Stimulated activated CD8-positive, alpha-beta memory T cell treated with anti-CD3 and anti-CD28 coated beads, Interleukin-4, amount 100 ng/mL, for 4 hours (primary cell): ENCODE results near the gene CYP4V2.
"Not testable (repeated sequence)": the region's sequence is repeated elsewhere in the genome, so short reads cannot be mapped to it uniquely, and the experiment has no call there.

Experiments
- DNase-seq, 2 donors: peaks; one replicate each; pipeline ENCODE4 v3.0.0-alpha.2; 2020; ENCODE audit warnings: low read depth in 2 of 2, low spot score in 1 of 2

Gene CYP4V2

DNA sequence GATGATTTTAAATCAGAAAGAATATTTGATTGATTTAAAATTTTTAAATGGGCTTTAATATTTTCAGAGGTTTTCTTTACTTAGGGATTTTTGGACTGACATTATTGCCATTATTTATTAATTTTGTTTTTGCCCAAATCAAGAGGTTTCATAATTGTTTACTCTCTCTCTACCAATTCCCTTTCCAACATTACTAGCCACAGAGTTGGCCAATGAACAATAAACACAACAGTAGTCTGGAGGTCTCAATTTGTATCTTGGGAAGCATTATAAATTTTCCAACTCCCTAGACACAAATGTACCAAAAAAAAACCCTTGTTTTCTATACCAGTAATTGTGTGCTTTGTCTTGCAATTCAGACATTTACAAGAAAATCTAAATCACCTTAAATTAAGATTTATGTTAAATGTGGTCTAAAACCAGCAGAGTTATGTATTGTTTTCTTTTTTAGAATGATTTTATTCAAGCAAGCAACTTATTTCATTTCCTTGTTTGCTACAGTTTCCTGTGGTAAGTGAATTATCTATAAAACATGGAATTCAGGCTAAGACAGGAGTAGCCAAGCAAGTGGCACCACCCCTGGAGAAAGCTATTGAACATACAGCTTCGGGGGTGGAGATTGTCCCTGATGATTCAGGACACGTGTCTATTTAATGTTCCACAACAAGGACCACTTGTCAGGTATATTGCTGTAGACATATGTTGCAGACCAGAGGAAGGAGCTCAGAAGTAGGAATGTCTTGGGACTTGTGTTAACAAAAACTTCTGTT is 36.6 kb downstream of the CYP4V2 start:
- no peak for DNase-seq

GRCh38 chr4:186228514-186228894 is 37.1 kb downstream of the CYP4V2 start:
- no peak for DNase-seq

- DNase-seq: no peak
These were observed 43.0 kb downstream of the CYP4V2 start for GRCh38 chr4:186234367-186234766.

GRCh38 chr4:186236126-186236525 is 44.8 kb downstream of the CYP4V2 start:
- no peak for DNase-seq

GRCh38 chr4:186240452-186240847 is 49.1 kb downstream of the CYP4V2 start:
- DNase-seq: no peak

DNA sequence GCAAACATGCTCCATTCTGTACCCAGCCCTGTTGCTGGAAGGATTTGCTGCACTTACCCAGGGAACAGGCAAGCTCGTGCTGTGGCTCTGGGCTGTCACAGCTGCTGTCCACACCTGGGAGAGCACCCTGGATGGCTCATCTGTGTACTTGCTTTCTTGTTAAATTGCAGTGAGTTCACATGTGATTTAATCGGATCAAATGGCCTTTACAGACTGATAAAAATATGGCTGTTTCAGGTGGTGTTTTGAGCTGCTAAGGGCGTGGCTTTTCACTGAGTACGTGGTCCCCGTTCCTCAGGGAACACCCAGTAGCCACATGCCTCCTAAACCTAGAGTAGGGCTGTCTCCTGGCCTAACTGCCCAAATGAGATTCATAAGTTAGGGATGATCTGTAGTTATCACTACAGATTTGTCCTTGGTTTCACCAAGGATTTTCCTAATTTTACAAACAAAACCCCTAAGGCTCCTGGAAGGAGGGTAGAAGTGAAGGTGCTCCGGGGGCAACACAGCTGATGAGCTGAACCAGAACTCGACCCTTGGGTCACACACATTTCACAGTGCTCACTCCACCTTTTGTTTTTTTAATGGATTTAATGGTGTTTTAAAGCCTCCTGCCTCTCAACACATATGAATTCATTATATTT is 49.6 kb downstream of the CYP4V2 start:
- no peak for DNase-seq

GRCh38 chr4:186241616-186242015 is 50.2 kb downstream of the CYP4V2 start:
- no peak for DNase-seq

- not testable (repeated sequence) for DNase-seq
These were observed 50.7 kb downstream of the CYP4V2 start for GRCh38 chr4:186242031-186242430.

DNA sequence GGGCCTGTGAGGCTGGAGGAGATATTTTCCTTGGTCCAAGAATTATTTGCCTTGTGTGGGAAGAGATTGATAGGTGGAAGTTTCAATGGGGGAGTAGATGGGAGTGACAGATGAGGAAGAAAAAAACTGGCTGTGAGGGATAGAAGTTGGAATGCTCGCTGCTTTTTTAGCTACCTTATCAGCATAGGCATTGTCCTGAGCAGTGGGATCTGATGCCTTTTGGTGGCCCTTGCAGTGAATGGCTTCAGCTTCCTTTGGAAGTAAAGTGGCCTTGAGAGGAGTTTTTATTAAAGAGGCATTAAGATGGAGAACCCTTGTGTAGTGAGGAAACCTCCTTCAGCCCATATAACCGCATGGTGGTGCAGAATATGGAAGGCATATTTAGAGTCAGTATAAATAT is 52.0 kb downstream of the CYP4V2 start:
- no peak for DNase-seq

- no peak for DNase-seq
These were observed 53.5 kb downstream of the CYP4V2 start for GRCh38 chr4:186244835-186245234.

GRCh38 chr4:186247062-186247752 is 55.8 kb downstream of the CYP4V2 start:
- not testable (repeated sequence) for DNase-seq

- no peak for DNase-seq
These were observed 57.3 kb downstream of the CYP4V2 start for GRCh38 chr4:186248643-186249042.

DNA sequence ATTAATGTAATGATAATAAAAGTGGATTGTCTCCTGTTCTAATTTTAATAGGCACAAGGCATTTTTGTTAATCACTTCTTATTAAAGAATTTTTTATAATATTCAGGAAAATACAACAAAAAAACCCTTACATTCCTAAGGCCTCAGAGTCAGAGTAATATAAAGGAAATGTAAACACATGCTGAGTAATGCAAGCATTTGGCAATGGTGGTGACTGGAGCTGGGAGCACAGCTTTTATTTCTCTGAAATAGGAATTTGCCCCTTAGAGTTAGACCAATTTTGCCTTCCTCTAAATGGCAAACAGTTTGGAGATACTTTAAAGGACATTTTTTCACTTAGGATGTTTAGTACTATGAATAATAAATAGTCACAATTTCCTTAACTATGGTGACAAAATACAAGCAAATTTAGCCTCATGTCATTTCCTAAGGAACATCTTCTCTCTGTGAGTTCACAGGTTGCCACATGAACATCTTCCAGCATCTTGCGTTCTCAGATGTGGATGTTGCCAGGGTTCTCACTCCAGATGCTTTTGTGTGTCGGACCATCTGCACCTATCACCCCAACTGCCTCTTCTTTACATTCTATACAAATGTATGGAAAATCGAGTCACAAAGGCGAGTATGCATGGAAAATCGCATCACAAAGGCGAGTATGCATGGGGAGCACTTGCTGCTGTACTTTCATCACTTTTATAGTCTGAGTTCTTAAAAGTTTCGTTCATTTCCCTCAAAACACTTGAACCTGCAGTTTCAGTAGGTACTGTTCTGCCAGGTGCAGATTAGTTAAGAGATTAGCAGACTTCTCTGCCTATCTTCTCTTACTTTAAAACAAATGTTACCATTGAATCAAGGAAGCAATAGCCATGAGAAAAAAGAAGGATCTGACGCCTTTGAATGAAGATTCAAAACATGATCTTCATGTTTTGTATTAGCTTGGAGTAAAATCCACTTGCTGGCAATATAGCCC is 58.7 kb downstream of the CYP4V2 start:
- DNase-seq: no peak

- no peak for DNase-seq
These were observed 59.4 kb downstream of the CYP4V2 start for GRCh38 chr4:186250760-186251159.

- DNase-seq: no peak
These were observed 63.8 kb downstream of the CYP4V2 start for GRCh38 chr4:186255122-186255521.

DNA sequence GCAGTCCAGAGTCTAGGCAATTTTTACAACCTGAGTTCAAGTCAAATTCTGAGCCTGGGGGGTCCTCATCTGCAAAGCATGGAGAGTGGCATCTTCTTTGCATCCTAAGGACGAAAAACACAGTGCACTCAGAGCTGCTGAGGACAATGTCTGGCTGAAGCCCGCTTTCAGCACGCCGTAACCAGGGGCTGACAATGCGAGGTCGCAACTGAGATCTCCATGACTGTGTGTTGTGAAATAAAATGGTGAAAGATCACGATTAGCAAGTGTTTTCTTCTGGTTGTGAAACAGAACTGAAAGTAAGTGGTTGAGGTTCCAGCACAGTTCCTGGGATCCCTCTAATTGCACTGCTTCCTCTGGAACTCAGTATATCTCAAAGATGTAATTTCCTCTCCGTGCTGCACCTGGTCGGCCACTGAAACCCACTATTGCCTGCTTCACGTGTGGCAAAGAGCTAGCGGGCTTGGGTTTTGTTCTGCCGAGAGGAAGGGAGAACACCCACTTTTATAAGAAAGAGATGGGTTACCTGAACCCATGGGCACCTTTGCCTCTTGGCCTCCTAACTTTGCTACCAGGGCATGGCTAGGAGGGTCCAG is 66.9 kb downstream of the CYP4V2 start:
- DNase-seq: no peak

GRCh38 chr4:186260117-186260503 is 68.7 kb downstream of the CYP4V2 start:
- no peak for DNase-seq
